ENCODE measurements around the gene IGFBPL1.
"Not testable (repeated sequence)": the region's sequence is repeated elsewhere in the genome, so short reads cannot be mapped to it uniquely, and the experiment has no call there.

Gene IGFBPL1

DNA sequence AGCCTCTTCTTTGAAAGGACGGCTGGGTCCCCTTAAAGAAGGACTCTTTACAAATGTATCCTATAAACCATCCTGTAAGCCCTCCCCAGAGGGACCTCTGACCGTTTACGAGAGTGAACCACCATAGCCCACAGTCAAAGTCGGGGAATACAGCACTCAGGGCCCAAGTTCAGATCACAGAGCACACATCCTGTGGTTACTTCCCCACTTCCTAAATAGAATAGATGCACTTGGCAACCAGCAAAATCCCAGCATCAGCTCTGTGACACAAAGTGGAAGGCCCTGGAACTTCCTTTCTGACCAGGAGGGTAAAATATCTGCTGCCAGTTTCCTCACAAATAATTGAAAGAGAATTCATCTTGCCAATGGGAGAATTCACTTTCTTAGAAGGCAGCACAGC is 6.9 kb upstream of the IGFBPL1 start:
- DNase-seq (ENCODE audit: low read depth in 2 of 2): no peak

DNA sequence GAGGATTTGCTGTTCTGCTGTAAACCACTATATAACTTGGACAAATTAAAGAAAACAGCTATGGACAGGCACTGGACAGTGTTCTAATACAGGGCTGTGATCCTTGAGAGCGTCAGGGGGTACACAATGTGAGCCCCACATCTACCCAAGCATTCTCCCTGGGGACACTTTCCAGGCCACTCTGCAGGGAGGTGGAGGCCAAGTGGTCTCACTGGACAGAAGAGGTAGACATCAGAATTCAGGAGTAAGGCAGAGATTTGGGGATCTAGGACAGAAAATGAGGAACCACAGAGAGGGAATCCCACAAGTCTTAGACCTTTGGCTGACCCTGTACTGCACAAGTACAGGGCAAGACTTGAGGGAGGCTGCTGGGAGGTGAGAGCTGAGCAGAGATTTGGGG is 3.8 kb upstream of the IGFBPL1 start:
- no peak for DNase-seq (ENCODE audit: low read depth in 2 of 2)

DNA sequence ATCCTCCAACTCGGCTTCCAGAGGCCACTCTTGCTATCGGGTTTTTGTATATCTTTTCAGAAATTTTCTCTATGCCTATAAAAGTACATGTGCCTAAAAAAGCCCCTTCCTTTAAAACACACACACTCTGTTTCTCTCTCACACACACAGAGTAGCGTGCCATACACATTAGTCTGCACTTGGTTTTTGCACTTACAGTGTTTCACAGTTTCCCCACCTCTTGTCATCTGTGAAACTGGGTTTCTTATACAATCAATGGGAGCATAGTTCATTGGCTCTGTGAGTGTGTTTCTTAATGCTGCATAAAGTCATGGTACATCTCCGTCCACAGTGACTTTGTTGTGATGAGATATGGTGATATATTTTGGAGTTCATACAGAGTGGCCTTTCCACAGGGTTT is 664 bp upstream of the IGFBPL1 start:
- DNase-seq (ENCODE audit: low read depth in 2 of 2): no peak

DNA sequence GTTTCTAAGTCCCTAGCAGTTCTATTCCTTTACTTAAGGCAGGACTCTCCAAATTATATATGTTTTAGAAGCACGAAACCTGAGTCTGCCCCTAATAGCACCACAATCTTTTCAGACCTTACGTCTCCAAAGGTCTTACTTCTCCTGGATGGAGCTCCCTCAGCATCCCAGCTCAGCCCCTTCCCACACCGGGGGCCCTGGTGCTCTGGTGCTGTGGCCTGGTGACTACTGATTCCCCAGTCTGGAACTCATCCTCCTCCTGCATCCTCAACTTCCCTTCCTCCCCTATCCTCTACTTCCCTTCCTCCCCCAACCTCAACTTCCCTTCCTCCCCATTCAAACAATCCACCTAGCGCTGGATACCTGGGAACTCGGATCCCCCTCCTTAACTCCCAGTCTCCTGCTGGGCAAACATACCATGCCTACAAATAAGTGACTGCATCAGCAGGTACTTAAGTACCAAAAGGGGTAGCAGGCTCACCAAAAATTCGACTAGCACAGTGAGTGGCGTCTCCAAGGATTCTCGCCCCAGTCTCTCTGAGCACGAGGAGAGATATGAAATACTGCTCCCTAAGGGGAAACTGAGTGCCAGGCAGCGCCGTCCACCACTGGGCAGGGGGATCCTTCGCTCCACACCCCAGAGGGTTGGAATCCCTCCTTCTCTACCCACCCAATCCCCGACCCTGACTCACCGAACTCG is 831 bp downstream of the IGFBPL1 start:
- no peak for DNase-seq (ENCODE audit: low read depth in 2 of 2)

DNA sequence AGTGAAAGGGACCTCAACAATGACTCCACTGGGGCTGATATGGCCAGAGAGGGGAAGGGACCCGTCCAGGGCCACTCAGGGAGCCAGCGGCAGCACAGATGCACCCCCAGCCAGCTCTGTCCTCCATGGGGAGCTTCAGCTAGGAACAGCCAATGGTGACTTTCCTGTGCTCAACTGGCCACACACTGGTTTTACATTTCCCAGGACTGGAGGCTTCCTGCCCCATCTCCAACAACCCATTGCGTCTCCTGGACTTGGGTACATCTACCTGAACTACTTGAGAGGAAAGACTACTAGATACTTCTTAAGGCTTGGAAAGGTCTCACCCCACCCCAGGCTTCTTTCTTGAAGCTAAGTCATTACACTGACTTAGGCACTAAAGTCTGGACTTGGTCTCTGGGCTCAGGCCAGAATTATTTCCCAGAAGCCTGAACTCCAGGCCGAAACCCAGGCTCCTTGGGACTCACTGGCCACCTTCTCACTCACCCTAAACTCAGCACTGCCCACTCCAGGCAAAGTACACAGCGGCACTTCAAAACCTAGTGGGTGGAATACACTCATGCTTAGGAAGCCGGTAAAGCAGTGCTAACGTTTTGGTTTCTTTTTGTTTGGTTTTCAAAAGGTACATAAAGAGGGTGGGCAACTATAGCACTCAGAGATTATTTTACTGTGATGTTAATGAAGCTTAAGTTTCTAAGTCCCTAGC is 1.5 kb downstream of the IGFBPL1 start:
- no peak for DNase-seq (ENCODE audit: low read depth in 2 of 2)

DNA sequence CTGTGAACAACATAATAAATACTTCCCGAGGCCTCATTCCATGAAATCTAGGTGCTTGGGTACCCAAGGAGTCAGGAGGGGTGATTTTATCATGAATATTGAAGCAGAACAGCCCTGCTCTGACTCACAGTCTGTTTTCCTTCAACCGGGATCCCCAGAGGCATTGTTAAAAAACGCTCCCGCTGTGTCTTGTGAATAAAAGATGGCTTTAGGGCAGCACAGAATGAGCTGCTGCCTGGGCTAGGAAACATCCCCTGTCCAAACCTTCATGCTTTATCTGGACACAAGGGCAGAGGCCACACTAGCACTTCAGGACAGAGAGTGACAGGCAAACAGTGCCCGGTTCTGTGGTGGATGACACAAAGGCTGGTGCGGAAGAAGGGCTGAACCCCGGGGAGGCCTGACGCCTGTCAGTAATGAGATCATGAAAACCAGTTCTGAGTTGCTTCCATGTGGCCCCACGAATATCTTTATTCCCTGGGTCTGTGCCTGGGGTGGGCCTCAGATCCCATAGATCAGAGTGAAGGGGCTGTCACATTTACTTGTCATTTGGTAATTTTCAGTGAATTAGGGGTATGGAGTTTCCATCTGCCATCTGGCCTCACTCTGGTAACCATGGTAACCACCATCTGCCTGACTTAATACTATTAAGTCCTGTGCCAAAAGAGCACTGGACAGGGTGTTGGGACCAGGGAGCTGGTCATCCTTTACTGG is 2.6 kb downstream of the IGFBPL1 start:
- no peak for DNase-seq (ENCODE audit: low read depth in 2 of 2)

DNA sequence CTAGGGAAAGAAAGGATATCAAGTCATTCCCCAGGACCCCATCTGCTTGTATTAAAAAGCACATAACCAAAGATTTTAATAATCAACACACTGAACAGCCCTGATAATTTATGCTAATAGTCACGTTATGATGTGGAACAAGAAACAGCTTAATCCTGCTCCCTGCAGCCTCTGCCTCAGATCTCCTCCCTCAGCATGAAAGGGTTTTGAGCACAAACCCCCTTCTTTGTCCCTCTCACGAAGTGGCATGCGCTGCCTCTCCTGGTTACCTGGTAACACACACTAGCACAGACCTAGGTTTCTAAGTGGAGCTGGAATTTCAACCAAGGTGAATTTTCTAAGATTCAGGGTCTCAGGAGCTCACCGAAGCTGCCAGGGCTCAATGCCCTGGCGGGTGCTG is 5.1 kb downstream of the IGFBPL1 start:
- no peak for DNase-seq (ENCODE audit: low read depth in 2 of 2)

DNA sequence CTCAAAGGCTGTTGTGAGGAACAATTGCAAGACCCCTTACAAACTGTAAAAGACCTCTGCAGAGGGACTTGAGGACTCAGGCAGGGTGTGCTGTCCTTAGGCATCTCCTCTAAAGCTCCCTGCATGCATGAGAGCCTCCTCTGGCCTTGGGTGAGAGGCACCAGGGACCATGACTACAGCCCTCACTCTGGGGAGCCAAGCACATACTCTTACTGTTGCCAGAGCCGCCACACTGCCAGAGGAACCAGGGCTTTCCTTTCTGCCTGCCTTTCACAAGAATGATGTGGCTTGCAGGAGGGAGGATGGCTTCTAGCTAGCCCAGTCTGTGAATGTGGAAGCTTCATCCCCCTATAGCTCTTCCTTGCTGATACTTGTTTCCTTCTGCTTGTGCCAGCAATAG is 5.9 kb downstream of the IGFBPL1 start:
- no peak for DNase-seq (ENCODE audit: low read depth in 2 of 2)

DNA sequence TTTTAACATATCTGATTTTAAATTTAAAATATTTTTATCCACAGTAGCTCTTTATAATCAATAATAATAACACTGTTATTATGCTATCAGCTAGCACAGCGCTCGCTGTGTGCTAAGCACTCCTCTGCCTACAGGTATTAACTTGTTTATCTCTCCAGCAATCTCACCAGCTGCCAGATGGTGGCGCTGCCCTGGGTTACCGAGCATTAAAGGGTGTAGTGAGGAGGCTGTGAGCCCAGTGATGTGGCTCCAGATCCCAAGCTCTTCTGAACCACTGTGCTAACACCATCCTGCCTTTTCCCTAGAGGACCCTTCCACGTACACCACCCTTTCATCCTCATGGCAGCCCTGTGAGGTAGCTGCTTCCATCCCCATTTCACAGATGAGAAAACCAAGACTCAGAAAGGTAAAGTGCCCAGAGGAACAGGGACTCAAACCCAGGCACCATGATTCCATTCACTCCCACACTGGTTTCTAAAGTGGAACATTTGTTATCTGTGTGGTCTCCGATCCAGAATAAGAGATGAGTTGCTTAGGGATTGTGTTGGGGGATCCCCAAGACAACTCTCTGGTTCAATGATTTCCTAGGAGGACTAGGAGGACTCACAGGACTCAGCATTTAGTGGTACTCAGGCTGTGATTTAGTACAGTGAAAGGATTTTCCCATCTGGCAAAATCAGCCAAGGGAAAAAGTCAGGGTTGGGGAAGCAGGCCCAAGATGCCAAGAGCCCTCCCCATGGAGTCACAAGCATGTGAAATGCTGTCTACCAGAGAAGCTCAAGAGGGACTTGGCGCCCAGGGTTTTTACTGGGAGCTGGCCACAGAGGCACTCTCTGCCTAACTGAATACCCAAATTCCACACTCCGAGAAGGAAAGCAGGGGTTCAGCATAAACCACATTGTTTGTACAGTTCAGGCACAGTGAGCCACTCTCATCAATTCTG is 7.0 kb downstream of the IGFBPL1 start:
- DNase-seq (ENCODE audit: low read depth in 2 of 2): no peak

DNA sequence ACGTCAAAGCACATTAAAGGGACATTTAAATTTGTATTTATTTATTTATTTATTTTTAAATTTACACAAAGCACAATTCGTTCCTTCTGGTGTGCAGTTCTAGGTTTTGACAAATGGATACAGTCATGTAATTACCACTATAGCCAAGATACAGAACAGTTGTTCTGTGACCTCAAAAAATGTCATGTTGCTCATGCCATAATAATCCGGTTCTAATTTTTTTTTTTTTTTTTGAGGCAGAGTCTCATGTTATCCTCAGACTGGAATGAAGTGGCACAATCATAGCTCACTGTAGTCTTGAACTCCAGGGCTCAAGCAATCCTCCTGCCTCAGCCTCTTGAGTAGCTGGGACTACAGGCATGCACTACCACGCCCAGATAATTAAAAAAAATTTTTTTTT is 7.8 kb downstream of the IGFBPL1 start:
- no peak for DNase-seq (ENCODE audit: low read depth in 2 of 2)

DNA sequence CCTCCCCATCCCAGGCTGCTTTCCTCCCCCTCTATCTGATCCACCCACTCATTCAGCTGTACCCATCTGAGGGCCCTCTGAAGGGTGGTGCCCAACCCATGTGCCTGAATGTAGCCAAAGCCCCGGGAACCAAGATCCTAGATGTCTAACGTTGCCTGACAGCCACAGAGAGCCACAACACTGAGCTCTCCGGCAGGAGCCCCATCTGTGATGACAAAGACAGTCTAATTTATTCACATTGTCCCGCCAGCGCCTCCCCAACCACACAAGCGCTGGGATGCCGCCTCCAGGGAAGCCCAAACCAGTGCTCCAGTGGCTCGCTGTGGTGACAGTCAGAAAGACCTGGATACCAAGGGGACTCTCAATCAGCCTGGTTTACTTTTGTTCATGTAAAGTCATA is 8.4 kb downstream of the IGFBPL1 start:
- DNase-seq (ENCODE audit: low read depth in 2 of 2): no peak

DNA sequence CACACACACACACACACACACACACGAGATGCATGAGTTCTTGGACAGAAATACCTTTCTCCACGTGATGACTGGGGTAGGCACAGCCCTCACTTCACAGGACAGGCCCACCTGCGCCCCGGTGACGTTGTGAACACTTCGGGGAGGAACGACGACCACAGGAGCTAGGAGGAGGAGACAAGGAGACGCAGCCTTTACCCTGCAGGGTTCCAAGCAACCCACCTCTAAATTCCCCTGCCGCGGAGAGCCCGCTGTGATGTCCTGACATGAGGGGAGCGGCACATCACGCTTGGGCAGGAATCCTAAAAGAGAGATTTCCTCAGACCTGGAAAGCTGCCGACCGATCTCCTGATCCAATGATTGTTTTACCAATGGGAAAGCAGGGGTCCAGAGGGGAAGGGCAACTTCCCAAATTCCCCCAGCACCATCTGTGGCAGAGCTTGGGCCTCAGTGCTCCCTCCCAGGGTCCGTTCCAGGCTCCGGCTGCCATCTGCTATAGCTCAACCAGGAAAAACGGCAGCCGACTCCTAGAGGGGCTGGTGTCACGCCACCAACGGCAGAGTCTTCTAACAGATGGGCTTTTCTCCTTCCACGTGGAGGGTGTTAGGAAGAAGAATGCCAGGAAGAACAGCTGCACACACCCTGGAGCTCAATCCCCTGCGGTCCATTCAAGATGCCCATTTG is 10.1 kb downstream of the IGFBPL1 start:
- DNase-seq (ENCODE audit: low read depth in 2 of 2): no peak

DNA sequence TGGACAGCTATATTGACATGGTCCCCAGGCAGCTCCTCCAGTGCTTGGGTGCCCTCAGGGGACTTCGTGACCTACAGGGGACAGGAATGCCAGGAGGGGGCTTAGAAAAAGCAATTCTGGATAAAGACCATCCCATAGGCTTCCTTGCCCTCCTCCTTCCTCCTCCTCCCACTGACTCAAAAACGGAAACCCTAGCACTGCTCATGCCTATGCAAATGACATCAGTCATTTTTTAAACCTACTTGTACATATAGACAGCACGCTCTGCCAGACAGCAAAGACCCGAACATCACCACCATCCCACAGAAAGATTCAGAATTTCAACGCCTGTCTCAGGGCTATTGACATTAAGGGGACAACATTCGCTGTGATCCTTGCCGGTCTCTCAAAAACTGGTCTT is 11.0 kb downstream of the IGFBPL1 start:
- DNase-seq (ENCODE audit: low read depth in 2 of 2): no peak

DNA sequence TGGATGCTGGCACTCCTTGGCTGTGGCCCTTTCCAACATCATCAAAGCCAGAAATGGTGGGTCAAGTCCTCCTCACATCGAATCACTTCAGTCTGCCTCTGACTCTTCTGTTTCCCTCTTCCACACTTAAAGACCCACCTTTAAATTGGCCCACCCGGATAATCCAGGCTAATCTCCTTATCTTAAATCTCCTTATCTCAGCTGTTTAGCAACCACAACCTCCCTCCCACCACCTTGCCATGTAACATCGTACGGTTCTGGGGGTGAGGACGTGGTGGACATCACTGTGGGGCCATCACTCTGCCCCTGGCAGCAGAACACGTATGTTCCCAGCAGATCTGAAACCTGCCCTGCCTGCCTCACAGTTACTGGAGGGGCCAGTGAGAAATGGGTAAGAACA is 11.5 kb downstream of the IGFBPL1 start:
- no peak for DNase-seq (ENCODE audit: low read depth in 2 of 2)

DNA sequence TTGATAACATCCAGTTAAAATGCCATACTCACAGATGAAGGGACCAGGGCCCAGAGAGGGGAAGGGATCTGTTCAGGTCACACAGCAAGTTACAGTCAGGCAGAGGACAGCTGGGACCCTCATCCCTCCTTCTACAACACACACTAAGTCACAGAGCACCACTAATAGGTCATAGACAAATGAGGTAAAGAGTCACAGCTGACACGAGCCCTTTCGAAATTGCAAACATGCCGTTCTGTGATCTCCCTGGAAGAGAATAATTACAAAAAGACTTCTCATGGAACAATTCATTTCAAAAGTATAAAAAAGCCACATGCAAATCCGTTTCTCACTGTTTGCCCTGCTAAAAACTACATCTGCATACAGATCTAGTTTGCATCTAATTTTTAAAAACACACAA is 15.5 kb downstream of the IGFBPL1 start:
- no peak for DNase-seq (ENCODE audit: low read depth in 2 of 2)

DNA sequence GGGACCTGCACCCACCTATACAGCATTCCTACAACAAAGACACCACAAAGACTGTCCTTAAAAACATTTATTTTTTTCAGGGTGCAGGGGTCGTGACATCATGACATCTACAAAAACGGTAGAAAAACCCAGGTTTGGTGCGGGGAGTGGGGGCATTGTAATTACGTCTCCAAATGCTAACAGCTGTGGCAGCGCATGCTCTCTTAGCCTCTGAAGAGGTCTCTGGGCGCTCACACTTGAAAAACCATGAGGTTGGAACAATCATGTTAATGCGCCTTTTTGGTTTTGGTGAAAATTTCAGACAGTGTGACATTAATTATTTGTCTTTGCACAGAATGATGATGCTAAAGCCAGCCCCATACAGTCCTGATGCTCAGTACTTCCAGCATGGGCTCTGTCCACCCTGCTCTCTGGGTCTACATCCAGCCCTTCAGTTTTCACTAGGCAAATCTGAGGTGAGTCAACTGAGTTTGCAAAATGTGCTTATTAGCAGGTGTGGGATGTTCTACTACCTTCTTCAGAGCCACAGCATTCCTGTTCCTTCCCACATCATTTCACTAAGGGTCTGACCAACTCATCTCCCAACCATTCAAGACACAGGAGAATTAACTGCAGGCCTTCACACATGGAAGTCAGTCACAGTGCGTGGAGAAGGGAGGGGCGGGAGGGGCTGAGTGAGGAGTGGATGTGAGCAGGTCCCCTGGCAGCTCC is 17.6 kb downstream of the IGFBPL1 start:
- no peak for DNase-seq (ENCODE audit: low read depth in 2 of 2)

DNA sequence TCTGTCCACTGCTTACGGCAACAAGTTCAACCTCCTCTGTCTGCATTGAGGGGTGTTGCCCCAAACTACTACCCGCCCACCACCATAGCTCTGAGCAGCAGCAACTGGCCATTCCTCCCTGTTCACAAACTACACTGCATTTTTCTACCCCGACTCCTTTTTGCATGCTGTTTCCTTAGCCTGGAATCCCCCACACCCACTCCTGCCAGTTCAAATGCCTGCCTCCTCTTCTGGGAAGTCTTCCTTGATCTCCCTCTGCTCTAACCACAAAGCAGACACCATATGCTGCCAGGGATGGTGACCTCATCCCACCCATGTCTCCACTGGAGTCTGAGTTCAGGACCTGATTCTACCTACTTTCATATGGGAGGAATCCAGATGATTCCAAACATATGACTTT is 18.5 kb downstream of the IGFBPL1 start:
- no peak for DNase-seq (ENCODE audit: low read depth in 2 of 2)

DNA sequence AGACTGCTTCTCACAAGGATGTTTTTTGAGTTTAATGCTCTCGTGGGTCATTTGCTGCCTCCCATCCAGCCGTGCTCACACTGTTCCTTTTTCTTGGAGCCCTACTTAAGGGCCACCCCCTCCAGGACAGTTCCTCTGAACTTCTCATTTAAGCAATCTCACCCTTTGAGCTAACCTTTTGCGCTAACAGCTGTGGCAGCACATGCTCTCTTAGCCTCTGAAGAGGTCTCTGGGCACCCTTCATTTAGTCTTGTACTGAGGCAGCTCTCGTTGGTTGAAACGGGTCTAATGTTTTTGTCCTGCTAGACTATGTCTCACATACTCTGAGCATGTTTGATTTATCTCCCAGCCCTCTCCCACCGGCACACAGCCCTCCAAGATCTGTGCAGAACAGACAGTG is 19.9 kb downstream of the IGFBPL1 start:
- DNase-seq (ENCODE audit: low read depth in 2 of 2): no peak

DNA sequence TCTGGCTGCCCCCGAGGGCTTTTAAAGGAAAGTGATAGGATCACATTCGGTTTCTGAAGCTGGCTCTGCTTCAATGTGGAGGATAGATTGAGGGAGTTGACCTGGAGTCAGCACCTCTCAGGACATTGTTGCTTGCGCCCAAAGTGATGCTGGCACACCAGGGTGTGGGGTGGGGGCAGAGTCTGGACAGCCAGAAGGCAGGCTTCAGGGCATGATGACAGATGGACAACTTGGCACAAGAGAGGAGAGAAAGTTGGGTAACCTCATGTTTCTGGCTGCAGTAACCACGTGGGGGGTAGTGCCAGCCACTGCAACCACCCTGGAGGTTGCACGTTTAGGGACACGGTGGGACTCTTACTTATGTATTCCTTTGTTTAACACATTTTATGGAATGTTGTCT is 22.3 kb downstream of the IGFBPL1 start:
- DNase-seq (ENCODE audit: low read depth in 2 of 2): no peak

DNA sequence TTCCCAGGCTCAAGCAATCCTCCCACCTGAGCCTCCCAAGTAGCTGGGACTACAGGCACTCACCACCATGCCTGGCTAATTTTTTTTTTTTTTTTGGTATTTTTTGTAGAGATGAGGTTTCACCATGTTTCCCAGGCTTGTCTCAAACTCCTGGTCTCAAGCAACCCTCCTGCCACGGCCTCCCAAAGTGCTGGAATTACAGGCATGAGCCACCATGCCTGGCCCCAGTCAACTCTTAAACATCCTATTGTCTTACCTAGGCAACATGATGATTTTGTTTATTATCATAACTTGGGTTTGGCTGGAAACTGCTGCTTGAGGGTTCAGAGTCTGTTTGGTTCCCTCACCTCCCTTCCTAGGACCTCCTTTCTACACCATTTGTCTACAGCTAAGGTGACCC is 25.1 kb downstream of the IGFBPL1 start:
- DNase-seq (ENCODE audit: low read depth in 2 of 2): not testable (repeated sequence)

DNA sequence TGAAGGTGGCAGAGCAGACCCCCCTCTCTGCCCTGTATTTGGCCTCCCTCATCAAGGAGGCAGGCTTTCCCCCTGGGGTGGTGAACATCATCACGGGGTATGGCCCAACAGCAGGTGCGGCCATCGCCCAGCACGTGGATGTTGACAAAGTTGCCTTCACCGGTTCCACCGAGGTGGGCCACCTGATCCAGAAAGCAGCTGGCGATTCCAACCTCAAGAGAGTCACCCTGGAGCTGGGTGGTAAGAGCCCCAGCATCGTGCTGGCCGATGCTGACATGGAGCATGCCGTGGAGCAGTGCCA is 27.9 kb downstream of the IGFBPL1 start:
- no peak for DNase-seq (ENCODE audit: low read depth in 2 of 2)
